NCI-H345 treated with DMSO at 0.1 percent for 48 hours (cell line): ENCODE data around the gene DENND1A.
A peak's percentile ranks its signal among the peaks of the same experiment; 100 is the strongest.
"Not testable (repeated sequence)": the region's sequence is repeated elsewhere in the genome, so short reads cannot be mapped to it uniquely, and the experiment has no call there.

ENCODE experiments used
- DNase-seq: peaks from one replicate; lab custom pipeline; 2025; ENCODE audit not compliant: unreplicated experiment; lab: John Stamatoyannopoulos, UW

DENND1A gene

DNA sequence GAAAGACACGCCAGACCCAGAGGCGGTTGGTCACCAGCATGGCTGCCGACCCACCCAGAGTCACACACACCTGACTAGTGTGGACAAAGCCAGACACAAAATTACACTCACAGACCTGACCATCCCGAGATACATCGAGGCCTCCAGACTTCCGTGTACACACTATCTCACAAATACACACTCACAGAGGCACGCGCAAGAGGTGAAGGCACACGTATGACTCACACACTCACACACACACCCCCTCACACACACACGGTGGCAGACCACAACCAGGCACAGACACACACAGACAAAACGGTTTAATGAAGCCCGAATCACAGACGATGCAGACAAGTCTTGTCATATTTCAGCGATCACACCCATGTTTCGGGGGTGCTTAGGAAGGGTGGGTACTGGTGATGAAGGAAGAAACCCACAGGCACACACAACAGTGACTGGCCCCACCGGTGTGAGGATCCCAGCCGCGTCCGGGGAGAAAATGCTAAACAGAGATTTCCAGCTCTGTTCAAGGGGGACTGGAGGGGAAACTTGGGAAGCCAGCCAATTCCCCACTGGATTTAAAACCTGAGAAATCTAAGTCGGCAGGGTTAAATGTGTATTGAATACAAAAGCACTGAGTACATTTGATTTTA, 522.6 kb downstream of the DENND1A start:
- DNase-seq: no peak

GRCh38 chr9:123406691-123407216, 523.2 kb downstream of the DENND1A start:
- no peak for DNase-seq

GRCh38 chr9:123406016-123406415, 523.9 kb downstream of the DENND1A start:
- DNase-seq: no peak

DNA sequence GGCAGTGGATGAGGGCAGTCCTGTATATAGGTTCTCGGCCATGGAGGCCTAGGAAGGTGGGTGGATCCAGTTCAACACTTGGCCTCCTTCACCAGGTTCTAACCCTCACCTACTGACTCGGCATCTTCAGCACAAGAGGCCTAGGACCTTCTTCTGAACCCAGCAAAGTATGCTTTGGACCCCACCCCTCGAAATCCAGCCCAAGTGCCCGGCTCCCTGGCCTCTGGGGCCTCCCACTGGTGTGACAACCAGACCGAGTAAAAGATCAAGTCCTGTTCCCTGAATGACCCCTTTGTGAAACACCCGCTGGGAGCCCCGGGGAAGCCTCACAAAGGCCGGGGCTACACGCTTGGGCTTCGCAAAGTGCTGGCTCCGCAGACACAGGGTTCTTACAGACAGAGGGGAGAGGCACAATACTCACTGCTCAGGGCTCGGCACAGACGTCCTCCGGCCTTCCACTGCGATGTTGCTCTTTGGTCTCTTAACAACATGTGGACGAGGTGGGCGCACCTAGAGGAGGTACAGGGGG, 526.9 kb downstream of the DENND1A start:
- no peak for DNase-seq

DNA sequence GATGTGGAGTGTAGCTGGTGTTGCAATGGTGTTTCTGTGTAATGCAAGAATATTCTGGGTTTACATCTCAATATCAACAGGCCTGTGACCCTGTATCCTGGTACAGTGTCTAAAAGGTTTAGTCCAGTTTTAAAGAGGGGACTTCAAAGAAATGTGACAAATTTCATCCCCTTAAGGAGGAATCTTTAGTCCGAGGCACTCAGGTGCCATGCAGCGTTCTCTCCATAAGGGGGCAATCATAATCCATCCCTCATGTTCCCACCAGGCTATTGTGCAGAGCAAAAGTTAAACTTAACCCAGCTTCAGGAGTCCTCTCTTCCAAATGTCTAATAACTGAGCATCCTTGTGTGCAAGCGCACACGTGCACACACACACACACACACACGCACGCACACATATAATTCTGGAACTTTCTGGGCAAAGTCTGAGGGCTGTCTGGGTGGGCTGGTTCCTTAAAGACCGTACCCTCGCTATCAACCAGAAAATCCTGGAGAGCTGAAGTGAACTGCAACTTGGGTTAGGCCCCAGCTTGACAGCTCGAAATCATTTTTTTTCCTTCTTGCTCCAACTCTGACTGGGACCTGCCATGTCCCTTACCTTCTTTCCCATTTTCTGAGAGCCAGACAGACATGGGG, 527.9 kb downstream of the DENND1A start:
- DNase-seq: no peak

DNA sequence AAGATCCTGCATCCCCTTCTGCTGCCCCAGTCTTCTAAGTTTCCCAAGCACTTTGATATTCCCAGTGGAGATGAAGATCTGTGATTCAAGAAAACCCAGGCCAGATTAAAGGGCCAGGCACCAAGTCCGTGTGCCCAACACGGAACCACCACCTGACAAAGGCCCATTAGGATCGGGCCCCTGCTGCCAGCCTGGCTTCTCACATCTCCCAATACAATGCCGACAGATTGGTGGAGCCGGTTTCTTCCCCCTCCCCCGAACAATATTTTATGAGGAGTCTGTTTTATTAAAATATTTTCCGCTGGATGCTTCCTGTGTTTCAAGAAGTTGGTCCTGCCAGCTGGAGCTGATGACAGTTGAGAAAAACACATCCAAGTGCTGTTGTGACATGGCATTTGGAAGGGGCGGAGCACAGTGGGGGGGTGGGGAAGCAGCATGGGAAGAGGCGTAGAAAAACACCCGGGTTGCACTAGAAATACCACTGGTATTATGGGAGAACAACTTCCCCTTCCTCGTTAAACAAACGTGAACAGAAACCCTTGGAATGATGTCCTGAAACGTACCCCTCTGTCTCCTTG, 528.9 kb downstream of the DENND1A start:
- DNase-seq: no peak

DNA sequence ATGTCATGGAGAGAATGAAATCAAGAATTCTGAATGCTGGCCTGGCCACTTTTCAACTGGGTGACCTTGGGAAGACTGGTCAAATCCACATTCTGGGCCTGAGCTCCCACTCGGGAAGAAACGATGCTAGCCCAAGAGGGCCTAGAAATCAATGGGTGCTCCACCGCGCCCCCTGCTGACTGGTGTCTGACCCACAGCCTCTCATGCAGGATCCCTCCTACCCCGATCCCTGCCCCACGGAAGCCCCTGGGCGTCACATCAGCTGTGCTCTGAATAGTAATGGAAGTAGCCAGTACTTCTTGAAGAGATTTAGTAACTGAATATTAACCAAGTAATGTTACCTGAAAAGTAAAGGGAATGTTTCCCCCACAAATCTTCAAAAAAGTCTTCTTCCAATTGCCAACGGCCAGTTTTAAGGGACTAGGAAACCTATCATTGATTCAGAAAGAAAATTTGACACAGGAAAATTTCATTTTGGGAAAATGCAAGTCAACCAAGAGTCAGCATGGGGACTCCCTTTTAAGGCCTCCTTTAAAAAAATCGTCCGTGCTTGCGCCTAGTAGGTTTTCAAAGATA, 530.0 kb downstream of the DENND1A start:
- DNase-seq: no peak

GRCh38 chr9:123398938-123399337, 531.0 kb downstream of the DENND1A start:
- DNase-seq: not testable (repeated sequence)

DNA sequence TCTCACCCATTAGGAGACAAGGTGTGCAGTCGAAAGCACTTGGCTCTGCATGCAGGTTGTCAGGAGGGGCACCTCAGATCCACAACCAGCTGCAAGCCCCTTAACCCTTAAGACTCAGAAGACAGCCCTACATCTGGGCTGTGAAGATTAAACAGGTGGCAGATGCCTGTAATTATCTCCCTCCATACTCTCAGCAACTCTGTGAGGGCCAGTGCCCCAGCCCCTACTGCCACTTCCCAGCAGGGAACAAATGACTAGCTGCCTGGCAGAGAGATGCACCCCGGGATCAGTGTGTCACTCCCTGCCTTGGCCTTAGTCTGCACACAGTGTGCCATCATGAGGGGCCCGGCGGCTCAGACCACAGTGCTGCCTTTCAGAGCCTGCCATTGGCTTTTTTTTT, 532.0 kb downstream of the DENND1A start:
- DNase-seq: no peak

- DNase-seq: no peak
Observed at GRCh38 chr9:123395689-123396511, 534.0 kb downstream of the DENND1A start.

DNA sequence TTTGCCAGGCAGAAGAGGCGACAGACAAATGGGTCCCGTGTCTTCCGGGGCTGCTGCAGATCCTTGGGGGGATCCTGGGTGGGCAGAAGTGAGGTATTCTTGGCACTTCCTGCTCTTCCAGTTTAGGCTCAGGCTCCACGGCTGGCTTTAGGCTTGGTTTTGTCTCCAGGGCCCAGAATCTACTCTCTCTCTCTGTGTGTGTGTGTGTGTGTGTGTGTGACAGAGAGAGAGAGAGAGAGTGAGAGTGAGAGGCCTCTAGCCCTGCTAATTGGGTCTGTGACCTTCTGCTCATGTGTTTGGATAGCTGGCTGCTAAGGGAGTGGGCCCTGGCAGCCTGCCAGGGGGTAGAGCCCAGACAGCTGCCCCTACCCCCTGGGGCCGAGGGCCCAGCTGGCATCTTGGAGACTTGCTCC, 534.6 kb downstream of the DENND1A start:
- peak; percentile 31 for DNase-seq

GRCh38 chr9:123394291-123395235, 535.4 kb downstream of the DENND1A start:
- no peak for DNase-seq

- no peak for DNase-seq
Observed at GRCh38 chr9:123392802-123393201, 537.1 kb downstream of the DENND1A start.

DNA sequence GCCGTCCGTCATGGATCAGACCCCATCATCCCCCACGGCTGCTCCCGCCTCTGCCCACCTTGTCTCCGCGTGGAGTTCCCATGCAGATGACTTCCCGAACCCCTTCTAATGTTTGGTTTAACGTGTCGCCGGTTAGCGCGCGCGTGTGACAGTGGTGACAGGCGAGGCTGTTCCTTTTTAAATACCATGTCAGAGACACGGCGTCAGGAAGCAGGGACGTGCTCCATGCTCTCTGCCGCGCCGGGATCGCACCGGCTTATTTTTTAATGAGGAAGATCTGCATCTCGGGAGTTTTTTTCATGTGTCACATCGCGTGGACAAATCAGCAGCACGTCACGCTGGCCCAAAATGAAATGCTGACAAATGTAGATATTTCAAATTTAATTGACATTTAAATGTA, 538.0 kb downstream of the DENND1A start:
- no peak for DNase-seq

DNA sequence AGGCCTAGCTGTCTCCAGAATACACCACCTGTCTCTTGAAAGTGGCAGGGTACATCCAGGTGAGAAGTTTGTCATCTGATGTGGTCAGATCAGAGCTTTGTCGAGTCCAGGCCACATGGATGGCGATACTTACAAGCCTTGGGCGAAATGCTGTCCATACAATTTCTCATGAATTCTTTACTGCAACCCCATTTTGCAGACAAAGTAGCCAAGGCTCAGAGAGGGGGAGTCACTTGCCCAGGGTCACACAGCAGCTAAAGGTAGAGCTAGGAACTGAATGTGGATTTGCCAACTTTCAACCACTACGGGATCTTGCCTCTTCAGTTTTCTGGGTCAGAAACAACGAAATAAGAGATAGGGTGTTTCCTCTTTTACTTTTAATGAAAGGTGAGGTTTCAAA, 538.7 kb downstream of the DENND1A start:
- no peak for DNase-seq

- no peak for DNase-seq
Observed at GRCh38 chr9:123390337-123391135, 539.4 kb downstream of the DENND1A start.

GRCh38 chr9:123389698-123390097, 540.2 kb downstream of the DENND1A start:
- no peak for DNase-seq

GRCh38 chr9:123389070-123389469, 540.9 kb downstream of the DENND1A start:
- DNase-seq: no peak

- DNase-seq: no peak
Observed at GRCh38 chr9:123387686-123388085, 542.2 kb downstream of the DENND1A start.
